SW480 (cell line): Measurements from ENCODE around the gene BCAS3.

Experiments
- DNase-seq: peaks from one replicate; pipeline ENCODE4 v3.0.0-alpha.2; 2016; ENCODE audit warnings: low spot score

BCAS3 gene

GRCh38 chr17:61364463-61364846 is 686.8 kb downstream of the BCAS3 start:
- no peak for DNase-seq

DNA sequence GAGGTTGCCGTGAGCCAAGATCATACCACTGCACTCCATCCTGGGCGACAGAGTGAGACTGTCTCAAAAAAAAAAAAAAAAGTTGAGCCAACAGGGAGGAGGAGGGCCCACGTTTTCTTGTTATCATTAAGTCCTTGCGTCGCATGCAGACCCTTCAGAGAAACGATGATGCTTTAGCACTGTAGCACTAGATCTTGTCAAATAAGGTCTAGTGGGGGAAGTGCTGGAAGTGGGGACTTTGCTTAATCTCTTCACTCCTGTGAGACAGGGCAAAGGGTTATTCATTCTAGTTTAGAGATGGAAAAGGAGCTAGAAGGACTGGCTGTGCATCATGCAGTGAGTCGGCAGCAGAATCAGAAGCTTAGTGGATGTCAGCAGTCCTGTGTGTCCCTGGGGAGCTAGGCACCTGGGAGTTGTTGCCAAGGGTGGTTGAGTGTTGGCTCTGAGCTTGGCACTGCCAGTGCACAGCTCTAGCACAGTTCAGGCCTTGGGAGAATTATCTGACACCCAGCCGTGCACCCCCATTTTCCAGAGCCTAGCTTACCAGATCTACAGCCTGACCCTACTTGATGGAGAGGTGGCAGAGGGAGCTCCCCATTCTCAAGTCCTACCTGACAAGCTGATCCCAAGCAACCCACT is 688.5 kb downstream of the BCAS3 start:
- no peak for DNase-seq

DNA sequence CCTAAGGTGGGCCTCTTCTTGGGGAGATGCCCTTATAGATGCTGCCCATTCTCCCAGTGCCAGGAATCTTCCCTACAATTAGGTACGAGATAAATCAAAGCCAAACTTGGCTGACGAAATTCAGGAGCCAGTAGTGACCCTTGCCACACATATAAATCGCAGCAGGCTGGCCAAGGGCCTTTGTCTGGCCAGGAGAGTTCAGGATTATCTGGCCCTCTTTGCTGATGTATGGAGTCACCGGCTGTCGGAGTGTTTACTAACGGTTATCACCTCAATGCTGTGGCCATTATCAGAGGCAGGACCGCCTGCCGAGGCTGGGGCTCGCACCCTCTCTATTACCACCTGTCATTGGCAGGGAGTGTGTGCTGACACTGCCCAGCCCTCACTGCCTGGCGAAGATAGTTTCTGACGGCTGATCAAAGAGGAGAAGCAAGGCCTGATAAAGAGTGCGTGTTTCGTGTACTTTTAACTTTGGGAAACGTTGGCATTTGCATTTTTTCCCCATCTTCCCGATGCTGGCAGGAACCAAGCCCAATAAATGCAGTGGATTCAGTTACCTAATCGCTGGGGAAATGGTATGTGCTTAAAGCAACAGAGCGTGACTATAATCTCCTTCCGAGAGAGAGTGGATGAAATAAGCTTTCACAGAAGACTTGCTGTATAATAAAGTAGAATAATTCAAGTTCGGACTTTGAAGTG is 689.2 kb downstream of the BCAS3 start:
- DNase-seq, result no peak

- DNase-seq, result no peak
Observed at GRCh38 chr17:61368049-61368831, 690.6 kb downstream of the BCAS3 start.

DNA sequence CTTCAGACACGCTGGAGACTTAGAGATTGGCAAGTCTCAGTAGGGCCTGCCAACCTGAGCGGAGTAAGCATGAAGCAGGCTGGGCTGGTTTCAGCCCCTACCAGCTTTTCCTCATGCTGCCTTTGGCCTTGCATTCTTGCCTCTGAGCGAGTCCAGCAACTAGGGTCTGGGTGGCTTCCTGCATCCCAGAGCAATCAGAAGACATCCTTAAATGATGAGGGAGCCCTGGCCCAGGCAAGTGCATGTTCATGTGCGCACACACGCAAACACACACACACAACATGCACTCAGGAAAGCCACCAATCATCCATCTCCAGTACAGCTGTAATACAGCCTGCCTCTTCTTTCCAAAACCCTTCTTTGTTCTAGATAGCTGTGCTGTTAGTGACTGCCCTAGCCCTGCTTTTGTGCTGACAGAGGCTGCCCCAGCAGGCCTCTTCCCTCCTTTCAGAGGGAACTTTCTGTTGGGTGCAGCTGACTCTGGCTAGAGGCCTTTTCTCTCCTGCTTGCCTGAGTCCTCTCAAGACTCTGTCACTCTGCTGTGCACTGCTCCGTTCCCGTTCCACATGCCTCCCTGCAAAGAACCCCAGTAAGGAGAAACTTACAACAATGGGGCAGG is 691.3 kb downstream of the BCAS3 start:
- no peak for DNase-seq

- no peak for DNase-seq
Observed at GRCh38 chr17:61369751-61370150, 692.1 kb downstream of the BCAS3 start.

DNA sequence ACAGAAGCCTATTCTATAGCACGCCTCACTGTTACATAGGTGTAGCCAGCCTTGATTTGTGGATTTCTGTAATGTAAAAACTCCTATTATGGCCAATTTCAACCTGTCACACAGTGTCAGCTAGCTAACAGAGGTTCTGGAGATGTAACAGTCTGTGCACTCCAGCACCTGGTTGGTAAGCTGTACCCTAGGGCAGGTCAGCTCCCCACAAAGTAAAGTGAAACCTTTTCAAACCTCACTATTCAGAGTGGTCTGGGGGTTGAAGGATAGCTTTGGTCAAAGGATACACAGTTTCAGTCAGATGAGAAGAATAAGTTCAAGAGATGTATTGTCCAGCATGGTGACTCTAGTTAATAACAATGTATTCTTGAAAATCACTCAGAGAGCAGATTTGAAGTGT is 693.5 kb downstream of the BCAS3 start:
- no peak for DNase-seq

DNA sequence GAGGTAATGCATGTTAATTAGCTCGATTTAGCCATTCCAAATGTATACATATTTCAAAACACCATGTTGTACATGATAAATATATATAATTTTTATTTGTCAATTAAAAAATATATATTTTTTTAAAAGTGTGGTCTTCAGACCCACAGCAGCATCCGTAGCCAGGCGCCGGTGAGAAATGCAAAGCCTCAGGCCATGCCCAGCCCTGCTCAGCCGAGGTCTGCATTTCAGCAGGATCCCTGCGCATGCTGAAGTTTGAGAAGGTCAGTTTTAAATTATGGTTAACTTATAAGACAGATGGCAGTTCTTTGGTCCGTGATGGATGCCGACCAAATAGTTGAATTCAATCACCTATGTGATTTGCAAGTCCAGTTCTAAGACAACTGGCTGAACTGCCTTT is 694.0 kb downstream of the BCAS3 start:
- no peak for DNase-seq

- DNase-seq, result no peak
Observed at GRCh38 chr17:61372436-61372835, 694.8 kb downstream of the BCAS3 start.

GRCh38 chr17:61376931-61377838 is 699.5 kb downstream of the BCAS3 start:
- DNase-seq, result no peak

DNA sequence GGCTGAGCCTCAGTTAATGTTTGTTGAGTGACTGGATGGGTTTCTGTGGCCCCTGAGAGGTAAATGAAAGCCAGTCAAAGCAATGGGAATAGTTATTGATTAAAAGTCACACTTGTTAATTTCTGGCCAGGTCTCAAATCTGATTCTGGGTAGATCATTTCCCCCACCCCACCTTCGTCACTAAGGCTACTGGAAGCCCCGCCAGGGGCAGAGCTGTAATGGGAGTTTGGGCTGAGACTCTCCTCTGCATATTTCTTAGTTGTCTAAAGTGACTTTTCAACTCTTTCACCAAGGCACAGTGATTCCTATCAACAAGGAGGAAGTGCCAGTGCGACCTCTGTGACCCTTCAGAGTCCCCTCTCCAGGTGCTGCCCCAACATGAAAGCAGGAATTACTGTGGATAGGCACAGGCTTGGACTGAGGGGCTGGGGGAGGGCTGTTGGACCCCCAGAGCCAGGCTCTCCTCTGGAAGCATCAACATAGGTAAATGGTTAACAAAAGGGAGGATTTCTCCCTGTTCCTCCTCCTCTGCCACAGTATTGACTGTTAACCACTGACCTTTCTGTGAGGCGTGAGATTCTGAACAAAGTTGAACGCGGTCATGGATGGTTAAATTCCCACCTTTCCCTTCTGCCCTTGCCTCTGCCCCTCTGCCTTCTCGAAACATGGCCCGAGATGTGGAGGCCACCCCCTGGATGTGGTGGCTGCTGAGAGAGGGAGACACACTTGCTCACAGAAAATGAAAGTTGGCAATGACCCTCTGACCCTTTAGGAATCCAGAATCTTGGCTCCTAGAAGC is 701.2 kb downstream of the BCAS3 start:
- DNase-seq, result no peak

GRCh38 chr17:61379457-61380216 is 702.0 kb downstream of the BCAS3 start:
- DNase-seq, result no peak

- no peak for DNase-seq
Observed at GRCh38 chr17:61380217-61380835, 702.7 kb downstream of the BCAS3 start.

DNA sequence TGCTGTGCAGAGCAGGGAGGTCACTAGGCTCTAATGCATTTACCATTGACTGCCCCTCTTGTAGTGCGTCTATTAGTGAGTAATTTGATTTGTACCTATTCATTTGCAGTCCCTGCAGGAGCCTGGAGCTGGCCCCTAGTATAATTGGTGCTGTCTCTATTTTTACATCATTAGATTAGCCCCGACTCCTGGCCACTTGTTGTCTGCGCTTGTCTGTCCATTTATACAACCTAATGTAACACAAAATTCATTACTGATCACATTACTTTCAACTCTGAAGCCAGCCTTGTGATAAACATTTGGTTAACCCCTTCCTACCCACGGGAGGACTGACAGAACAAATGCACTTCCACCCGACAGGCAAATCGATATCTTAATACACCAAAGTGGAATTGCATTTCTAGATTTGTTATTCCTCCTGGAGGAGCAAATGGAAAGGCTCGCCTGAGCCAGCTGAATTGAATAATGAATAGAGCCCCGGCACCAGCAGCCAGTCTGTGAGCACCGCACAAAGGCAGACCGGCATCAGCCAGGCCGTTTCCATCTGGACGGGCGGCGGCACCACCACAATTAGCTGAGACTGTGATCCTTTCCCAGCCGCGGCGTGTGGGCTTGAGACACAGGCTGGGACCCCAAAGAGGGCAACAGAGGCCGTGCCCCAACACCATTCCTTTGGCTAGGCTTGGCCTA is 703.3 kb downstream of the BCAS3 start:
- no peak for DNase-seq

DNA sequence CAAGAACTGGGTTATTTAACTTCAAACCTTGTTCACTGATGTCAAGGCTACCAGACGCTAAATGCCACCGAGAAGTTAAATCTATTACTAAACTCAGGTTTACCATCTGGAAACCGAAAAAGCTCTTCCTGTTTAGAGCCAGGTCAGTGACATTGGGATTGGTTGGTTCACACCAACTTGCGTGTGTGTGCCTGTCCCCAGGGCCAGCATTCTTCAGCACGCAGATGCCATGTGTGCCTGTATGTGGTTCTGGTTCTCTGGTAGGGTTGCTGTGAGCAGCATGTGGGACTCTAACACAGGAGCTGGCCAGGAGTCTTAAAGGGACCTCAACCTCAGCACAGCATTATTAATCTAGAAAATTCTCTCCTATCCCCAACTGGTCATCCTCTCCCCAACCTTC is 703.9 kb downstream of the BCAS3 start:
- DNase-seq, result no peak

GRCh38 chr17:61382796-61383688 is 705.4 kb downstream of the BCAS3 start:
- DNase-seq, result no peak

DNA sequence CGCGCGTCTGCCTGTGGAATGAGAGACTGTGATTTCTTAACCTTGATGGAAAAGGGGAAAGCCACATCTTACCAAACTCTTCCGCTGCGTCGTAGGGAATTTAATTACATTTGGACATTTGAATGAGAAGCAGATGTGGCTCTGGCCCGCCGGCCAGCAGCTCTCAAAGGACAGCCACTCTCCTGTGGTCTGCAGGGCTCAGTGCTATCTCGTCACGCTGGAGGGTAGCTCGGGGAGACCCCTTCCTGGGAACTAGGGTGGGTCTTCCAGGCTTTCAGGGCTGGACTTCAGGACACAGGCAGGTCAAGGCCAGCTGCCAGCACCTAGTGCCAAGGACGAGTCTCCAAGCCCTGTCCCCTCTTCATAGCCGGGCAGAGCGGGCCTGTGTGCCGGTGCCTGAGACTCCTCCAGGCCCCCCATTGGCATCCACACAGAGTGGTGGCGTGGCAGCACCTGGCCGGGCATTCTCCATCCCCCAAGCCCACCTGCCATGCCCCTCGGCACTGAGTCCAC is 706.1 kb downstream of the BCAS3 start:
- no peak for DNase-seq

GRCh38 chr17:61384354-61384691 is 706.7 kb downstream of the BCAS3 start:
- DNase-seq, result no peak
